Transverse colon (tissue), 4 donors: ENCODE measurements around the gene PLCB2.

Experiments used
- CTCF ChIP-seq, 5 experiments: fragments of 200-600 bp in 3 of 5; fragments of 450-650 bp in 2 of 5; sonication (generic) in 3 of 5; IDR thresholded peaks; 1 replicate in 2 of 5; 2 replicates in 3 of 5; pipeline ENCODE4 v1.5.1; 2016 to 2017; ENCODE audit warnings: antibody characterized with exemption in 5 of 5, inconsistent platforms in 3 of 5, mild to moderate bottlenecking in 2 of 5, moderate library complexity in 1 of 5
- EP300 ChIP-seq: sonication (generic); formaldehyde crosslinking; IDR thresholded peaks from one replicate; pipeline ENCODE4 v1.6.1; 2017; ENCODE audit warnings: antibody characterized with exemption, low read depth
- POLR2A ChIP-seq: fragments of 450-650 bp; IDR thresholded peaks from one replicate; pipeline ENCODE4 v1.6.1; 2016; ENCODE audit warnings: antibody characterized with exemption, mild to moderate bottlenecking, moderate library complexity
- POLR2AphosphoS5 ChIP-seq, 3 donors: sonication (generic); formaldehyde crosslinking; IDR thresholded peaks; one replicate each; pipeline ENCODE4 v1.6.1; 2016; ENCODE audit warnings: antibody characterized with exemption in 3 of 3

DNA sequence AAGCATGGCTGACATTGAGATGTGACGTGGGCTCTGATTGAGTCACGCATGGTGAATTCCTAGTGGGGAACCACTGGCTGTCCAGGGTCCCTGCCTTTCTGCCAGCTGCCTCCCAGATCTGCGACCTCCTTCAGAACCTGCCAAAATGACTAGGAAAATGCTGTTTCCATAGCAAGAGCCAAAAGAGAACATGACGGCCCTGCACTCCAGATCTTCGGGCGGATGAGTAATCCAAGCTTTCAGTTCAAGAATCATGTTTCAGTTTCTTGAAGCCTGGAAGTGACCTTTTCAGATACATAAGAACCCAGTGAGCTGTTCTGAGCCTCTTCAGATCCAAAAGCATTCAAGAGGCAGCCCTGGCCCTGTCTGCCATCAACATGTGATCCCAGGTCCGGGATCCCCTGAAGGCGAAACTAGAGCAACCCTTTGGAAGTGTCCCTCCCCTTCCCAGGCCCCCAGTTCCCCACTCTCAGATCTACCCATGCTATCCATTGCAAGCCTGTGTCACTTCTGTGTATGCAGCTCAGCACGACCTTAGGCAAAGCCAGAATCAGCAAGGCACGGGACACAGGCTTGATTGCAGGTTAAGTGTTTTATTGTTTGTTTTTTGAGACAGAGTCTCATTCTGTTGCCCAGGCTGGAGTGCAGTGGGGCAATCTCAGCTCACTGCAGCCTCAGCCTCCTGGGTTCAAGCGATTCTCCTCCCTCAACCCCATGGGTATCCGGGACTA lies 44.5 kb downstream of the PLCB2 start:
- TF ChIP-seq CTCF (IDR thresholded peaks at IDR 0.05) = no peak
- no peak for TF ChIP-seq EP300
- TF ChIP-seq POLR2A = no peak
- TF ChIP-seq POLR2AphosphoS5 (IDR thresholded peaks at IDR 0.05) = peak in 1 of 3 donors; percentile 28
